GM12801 (cell line): Measurements from ENCODE around the gene RALGAPA2.

Experiments used
- CTCF ChIP-seq: IDR thresholded peaks from one replicate; pipeline ENCODE4 v1.5.1; 2011; ENCODE audit warnings: control low read depth; ENCODE audit not compliant: insufficient read length; ENCODE audit errors: extremely low read depth

The RALGAPA2 gene

DNA sequence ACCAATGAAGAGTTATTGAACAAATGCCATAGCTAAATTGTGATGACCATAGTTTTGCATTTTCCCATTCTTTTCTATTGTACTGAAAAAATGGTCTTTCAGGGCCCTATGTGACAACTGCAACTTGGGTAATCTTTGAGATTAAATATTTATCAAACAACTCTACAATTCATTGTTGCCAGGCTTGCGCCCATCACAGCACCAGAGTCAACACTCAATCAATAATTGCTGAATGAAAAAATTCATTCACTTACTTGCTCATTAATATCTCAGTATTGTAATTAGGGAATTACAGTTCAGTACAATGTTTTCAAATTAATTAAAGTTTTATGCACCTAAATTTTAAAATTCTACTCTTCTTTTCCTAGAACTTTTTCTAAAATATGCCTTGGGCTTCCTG lies 7.7 kb upstream of the RALGAPA2 start:
- TF ChIP-seq CTCF, result no peak

DNA sequence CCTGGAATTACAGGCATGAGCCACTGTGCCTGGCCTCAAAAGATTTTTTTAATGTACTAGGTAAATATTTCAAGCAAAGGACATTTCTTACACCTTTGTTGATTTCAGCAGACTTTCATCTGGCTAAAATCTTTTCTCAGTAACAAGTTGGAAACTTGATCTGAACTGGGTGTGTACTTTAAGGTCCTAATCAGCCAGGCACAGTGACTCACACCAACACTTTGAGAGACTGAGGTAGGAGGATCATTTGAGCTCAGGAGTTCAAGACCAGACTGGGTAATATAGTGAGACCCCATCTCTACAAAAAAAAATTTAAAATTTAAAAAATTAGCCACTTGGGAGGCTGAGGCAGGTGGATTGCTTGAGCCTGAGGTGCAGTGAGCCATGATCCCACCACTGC lies 7.0 kb upstream of the RALGAPA2 start:
- TF ChIP-seq CTCF, result no peak

DNA sequence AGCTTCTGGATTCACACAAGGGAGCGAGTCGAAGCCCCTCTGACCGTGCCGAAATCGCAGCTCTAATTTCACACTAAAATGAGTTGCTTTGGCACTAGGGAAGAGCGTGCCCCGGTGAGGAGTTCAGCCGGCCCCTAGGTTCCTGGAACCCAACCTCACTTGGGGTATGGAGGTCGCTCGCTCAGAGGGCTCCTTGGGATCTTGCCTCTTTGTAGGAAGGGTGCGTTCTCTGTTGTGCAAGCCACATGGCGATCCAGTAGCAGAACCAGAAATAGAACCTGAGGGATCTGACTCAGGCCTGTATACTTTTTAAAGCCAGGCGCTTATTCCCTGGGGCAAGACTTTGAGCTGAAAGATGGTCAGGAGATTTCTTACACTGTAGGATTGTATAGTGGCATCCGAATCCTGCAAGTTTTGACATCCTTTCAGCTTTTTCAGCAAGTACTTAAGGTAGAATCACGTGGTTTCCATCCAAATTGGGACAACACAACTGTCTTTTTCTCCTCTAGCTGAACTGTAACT lies 861 bp upstream of the RALGAPA2 start:
- no peak for TF ChIP-seq CTCF

- no peak for TF ChIP-seq CTCF
Observed at GRCh38 chr20:20712004-20712473, 405 bp downstream of the RALGAPA2 start.

DNA sequence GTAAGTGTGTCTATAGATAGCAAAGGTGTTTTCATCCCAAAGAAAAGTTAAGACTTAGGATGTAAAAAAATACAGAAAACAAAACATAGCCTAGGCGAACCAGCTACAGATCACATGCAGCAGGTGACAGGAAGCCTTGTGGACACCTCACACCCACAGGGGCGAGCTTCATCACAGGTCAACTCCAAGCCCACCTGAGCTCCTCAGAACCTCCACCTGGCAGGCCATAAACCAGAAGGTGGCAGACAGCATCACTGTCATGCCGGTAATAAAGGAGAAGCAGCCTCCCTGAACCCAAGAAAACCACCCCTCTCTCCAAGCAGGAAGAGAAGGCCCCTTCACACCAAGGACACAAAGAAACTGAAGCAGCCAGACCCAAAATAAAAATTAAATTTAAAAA lies 1.0 kb downstream of the RALGAPA2 start:
- TF ChIP-seq CTCF, result no peak

- no peak for TF ChIP-seq CTCF
Observed at GRCh38 chr20:20710443-20711315, 1.8 kb downstream of the RALGAPA2 start.

DNA sequence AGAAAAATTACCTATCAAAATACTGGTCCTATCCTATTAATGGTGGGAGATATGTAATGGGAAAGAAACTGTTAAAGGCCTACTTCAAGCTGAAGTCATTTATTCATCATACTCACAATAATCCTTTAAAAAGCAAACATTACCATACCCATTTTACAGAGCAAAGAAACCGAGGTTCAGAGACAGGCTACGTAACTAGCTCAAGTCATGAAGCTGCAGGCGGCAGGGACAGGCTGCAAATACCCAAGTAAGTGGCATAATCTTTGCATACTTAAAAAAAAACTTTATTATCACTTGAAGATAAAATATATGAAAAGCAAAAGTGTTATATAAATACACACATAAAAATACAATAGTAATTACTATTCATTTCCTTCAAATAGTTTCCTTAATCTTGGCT lies 2.6 kb downstream of the RALGAPA2 start:
- no peak for TF ChIP-seq CTCF
